Measurements from ENCODE around the gene COPB1.

- TF ChIP-seq CTCF (IDR thresholded peaks at IDR 0.05; ENCODE audit: low read depth, low read length, poor library complexity, severe bottlenecking) (no peak), EZH2phosphoT487 (IDR thresholded peaks at IDR 0.05; ENCODE audit: borderline replicate concordance, low read length) (no peak)
These were observed 91.0 kb downstream of the COPB1 start for GRCh38 chr11:14408612-14409011.
